Smooth muscle cell of the brain vasculature (primary cell): ENCODE data around the gene ARL5C.

ENCODE experiments used
- DNase-seq: peaks from one replicate; pipeline ENCODE4 v3.0.0-alpha.2; 2012; ENCODE audit warnings: low read depth, low spot score

Gene ARL5C

DNA sequence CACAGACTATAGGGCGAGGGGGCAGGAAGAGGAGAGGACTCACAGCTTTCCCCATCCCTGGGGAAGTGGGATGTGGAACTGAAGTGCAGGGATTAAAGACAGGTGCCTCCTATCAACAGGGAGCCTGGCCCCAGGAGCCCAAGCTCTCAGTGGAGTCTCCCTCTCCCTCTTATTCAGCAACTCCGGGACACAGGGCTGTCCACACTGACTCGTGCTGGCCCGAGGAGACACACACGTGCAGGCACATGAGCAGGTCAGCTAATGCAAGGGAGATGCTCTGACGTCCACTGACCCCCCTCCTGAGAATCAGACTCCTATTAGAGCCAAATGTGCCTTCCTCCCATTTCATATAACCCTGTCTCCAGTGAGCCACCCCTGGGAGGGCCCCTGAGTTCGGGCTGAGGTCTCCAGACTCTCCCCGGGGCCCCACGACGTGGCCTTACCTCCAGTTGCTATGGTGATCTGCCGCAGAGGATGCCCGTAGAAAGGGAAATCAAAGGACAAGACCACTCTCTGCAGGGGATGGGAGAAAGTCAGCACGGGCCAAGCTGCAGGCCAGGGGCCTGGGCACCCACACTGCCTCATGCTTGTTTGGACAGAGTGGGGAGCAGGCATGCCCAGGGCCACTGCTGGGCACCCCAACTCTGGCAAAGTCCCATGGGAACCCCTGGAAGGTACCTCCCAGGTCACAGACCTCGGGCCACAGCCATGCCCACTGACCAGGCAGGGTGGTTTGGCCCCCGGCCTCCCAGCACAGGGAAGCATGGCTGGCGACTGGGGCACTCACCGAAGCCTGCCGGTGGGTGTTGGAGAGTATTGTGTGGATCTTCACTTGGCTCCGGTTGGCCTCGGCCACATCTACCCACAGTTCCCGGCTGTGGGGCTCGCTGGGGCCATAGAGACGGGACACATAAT lies 57.2 kb downstream of the ARL5C start:
- no peak for DNase-seq

DNA sequence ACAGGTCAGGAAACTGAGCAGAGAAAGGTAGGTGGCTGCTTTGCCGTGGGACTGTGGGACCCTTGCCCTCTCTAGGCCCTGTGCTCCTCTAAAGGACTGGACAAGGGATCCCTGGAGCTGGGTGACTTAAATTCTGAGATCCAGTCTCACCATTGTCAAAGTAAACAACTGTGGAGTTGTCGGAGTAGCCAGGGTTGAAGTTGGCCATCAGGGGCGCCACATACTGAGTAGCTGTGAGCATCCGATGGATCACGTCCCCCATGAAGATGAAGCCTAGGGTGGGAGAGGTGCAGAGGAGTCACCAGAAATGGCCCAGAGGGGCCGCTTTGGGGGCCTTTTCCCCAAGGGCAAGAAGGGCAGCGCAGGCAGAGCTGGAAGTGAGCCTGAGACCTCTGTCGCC lies 58.0 kb downstream of the ARL5C start:
- DNase-seq = no peak

DNA sequence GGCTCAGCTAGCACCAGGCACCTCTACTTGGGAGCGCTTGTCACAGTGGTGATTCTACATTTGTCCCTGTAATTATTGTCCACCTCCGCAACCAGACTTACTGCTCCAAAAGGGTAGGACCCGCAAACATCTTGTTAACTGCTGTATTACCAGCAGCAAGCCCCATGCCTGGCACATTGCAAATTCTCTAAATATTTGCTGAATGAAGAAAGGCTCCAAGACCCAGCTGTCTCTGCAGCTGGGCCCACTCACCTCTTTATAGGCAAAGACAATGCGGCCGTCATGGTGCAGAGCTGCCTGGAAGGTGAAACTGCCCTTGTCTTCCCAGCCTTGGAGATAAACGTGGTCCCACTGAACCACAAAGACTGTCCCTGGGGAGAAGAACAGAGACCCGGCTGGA lies 58.8 kb downstream of the ARL5C start:
- DNase-seq = no peak
